Activated CD4-positive, alpha-beta memory T cell treated with anti-CD3 and anti-CD28 coated beads for 36 hours (primary cell): ENCODE data around the gene TSPAN17. TPM values are rescaled to one million over a fixed set of nuclear protein-coding genes. Genes with fewer than 3 reads are reported as not detected.

ENCODE experiments used
- microRNA-seq: library from miRNA; unstranded; fragments of <30 nt; microRNA quantifications from one replicate; pipeline ENCODE4 v1.2.0, GENCODE V29; 2022; ENCODE audit warnings: borderline number of aligned reads, borderline microRNAs expressed, borderline replicate concordance
- total RNA-seq, 2 experiments: library from RNA; stranded (reverse); gene quantifications; one replicate each; pipeline ENCODE4 v1.2.3, GENCODE V29; 2021

The TSPAN17 gene
- total RNA-seq, 2 experiments from 2014 or later: 25.2 to 25.3 TPM

Small RNA genes within 50 kb of the gene (microRNA-seq; reads per million reads assigned to microRNA genes)
- gene MIR4281: not detected

Other genes with a start within 250 kb of the TSPAN17 start
- 10 to 100 TPM; 51.5 to 57.0 TPM for gene CLTB, start 230.9 kb upstream of the TSPAN17 start, total RNA-seq
- gene FAF2, start 199.1 kb upstream of the TSPAN17 start, total RNA-seq: 10 to 100 TPM; 34.4 to 34.6 TPM
- 10 to 100 TPM; 61.9 to 68.1 TPM for gene RNF44, start 110.1 kb upstream of the TSPAN17 start, total RNA-seq
- gene CDHR2, start 98.1 kb upstream of the TSPAN17 start, total RNA-seq: under 1 TPM; 0.36 to 0.38 TPM
- gene GPRIN1, start 37.3 kb upstream of the TSPAN17 start, total RNA-seq: 1 to 10 TPM; 4.5 to 5.3 TPM
- gene SNCB, start 16.9 kb upstream of the TSPAN17 start, total RNA-seq: under 1 TPM in 1 of 2 experiments, not detected in 1; 0.31 TPM
- gene EIF4E1B, start 16.8 kb upstream of the TSPAN17 start, total RNA-seq: not detected
- not detected for gene UNC5A, start 163.1 kb downstream of the TSPAN17 start, total RNA-seq